ENCODE measurements around the gene MARCKS.
A peak's percentile ranks its signal among the peaks of the same experiment; 100 is the strongest.
"Not testable (repeated sequence)": the region's sequence is repeated elsewhere in the genome, so short reads cannot be mapped to it uniquely, and the experiment has no call there.

Gene MARCKS

DNA sequence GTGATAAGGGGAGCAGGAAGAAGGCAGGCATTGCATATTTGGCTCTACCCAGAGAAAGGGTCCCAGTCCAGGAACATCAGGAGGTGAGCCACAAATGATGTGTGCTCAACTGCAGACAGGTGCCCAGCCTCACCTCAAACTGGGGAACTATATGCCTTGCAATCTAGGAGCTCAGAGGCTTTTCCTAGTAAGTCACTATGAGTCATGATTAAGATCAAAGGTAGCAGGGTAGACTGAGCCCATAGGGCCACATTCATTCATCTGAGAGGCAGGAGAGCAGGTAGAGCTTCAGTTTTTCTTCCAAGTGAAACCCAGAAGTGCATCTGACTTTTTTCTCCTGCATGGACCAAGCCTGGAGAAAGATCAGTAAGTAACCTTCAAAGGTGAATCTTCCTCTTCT, 31.3 kb downstream of the MARCKS start:
- no peak for DNase-seq

DNA sequence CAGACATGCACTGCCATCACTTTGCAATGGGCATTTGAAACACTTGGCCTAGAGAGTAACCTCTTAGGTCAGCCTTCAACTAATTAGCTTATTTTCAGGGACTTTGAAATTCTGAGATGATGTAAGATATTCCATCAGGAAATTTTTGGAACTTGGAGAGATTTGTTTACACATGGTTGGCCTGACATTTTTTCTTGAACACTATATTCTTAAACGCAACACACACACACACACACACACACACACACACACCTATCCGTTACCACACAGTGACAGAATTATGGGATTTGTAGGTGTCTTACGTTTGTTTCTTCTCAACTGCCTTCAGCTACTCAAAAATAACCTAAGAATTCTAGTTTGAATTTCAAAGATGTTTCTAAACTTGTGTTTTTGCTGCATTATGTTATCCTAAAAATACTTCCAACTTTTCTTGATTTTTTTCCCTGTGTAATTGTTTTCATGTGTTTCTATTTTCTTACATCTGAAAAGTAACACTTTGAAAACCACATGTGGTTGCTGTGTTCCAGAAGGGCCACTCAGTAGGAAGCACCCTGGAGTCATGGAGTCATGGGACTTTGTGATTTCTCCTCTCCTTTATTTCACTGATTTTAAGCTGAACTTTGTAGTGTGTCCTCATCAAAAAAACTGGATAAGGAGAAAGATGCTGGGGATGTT, 31.9 kb downstream of the MARCKS start:
- no peak for DNase-seq

DNA sequence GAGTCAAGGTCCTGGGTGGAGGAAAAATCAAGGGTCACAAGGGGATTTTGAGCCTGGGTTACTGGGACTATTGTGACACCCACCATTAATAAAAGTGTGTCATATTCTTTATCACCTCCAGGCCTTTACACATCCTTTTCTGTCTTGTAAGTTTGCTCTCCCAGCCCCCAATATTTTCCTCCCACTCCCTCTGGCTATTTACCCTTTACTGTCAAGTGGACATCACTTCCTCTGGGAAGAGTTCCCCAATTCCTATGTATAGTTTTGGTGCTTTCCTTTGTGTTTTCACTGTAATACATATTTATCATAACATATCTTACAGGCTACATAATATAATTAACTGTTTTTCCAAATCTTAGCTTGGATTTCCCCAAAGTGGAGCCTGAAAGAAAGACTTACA, 36.3 kb downstream of the MARCKS start:
- no peak for DNase-seq

DNA sequence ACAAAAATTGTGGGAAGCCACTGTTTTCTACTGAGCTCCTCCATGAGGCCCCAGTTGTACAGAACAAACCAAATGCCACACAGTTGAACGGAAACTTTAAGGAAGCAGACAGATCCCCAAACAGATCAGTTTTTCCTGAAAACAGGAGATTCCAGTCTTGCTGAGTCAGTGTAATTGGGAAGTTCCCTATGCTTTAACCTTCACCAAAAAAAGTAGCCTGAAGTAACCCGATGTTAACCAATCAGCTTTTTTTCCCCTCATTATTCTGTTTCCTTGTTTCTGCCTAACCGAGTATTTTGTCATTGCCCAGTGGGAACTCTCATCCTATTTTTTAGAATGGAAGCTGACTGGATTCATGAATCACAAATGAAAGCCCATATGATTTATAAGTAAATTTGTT, 36.7 kb downstream of the MARCKS start:
- no peak for DNase-seq

DNA sequence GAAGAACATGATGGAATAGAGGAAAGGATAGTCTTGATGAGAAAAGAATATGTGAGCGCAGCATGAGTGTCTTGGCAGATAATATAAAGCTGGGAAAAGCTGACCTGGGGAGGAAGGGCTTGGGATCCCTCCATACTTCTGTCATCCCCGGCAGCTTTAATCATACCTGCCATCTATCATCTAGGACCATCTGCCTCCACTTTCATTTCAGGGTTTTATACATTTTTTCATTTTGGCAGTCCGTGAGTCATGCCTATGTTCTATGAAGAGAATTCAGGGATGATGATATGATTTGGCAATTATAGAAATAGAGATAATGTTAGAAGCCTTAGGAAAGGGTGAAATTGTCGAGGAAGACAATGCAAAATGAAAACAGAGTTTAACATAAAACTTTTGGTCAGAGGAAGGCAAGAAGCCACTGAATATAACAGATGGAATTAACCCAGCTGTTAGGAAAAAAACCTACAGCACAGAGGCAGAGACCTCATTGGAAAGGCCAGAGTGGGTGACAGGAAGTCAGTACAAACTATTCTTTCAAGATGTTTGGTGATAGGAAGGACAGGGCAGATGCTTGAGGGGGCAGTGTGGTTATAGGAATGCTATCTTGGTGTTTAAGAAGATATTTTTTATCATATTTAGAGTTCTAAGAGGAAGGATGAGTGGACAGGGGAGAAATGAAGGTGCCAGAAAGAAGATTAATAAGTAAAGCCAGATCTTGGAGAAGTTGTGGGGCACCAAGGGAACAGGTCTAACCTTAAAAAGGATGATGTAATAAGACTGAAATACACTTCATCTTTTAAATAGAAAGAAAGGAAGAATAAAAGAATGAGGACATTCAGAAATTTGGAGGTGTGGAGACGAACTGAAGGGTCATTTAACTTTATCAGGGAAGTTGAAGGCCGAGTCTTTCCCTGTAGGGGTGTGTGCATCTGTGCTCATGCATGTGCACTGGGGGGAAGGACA, 37.8 kb downstream of the MARCKS start:
- DNase-seq: no peak

DNA sequence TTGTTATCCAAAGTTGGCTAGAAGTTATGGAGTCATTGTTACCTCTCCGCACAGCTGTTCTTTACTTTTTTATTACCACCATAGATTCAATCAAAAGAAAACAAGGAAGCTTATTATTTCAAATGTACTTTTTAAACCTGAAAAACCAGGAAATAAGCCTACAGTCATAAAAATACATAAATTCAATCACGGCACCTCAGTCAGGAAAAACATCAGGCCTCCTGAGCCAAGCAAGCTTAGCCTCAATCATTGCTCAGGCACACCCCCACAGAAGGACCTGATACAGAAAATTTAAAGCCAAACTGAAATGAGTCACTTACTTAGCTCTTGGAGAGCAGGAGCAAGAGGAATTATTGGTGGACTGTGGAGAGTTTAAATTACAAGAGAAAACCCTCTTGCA, 44.3 kb downstream of the MARCKS start:
- DNase-seq: no peak

DNA sequence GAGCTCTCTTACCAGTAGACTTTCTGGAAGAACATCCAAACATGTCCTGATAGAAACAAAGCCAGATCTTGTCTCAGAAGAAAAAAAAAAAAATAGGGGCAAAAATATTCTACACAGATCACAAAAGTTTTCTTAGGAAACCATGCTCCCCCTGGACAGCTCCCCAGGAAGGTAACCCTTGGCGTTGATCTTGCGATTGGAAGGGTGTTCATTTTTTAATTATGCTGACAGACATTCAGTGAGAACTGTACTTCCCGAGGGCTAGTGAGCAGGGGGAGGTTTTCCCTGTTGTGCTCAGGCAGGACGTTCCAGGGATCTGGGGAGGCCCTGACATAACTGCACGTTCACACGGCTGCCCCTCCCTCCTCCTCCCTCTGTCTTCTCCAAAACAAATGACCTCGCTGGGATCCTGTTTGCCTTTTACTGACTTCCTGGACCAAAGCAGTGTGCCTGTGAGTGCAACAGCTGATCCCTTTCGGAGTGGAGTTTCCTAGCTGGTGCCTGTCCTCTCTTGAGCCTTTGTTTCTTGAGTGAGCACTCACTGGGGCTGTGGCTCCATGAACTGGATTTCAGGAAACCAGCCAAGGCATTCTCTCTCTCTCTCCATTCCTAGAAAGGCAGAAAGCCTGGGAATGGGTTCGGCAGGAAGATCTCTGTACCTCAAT, 46.7 kb downstream of the MARCKS start:
- no peak for DNase-seq

DNA sequence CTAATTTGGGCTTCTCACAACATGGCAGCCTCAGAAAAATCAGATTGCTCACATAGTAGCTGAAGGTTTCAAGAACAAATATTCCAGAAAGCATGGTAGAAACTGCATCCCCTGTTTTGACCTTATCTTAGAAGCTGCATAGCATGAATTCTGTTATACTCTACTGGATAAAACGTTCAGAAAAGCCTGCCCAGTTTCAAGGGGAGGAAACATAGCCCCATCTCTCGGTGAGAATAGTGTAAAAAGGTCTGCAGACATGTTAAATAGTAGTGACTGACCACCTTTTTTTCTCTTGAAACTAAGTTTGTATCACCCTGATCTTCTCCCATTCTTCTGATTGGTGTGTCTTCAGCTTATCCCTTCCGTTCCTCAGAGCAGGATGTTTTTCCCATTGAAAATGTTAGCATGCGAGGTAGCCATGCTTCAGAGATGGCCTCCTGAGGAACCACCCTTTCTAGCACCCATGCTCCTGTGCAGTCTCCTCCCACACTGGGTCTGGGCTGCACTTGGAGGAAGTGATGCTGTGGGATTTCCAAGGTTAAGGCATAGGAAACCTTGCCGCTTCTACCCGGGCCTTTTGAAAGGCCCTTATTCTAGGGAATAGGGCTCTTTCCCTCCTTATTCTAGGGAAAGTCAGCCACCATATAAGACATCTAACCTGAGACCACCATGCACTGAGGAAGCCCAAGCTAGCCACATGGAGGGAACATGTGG, 50.1 kb downstream of the MARCKS start:
- no peak for DNase-seq

DNA sequence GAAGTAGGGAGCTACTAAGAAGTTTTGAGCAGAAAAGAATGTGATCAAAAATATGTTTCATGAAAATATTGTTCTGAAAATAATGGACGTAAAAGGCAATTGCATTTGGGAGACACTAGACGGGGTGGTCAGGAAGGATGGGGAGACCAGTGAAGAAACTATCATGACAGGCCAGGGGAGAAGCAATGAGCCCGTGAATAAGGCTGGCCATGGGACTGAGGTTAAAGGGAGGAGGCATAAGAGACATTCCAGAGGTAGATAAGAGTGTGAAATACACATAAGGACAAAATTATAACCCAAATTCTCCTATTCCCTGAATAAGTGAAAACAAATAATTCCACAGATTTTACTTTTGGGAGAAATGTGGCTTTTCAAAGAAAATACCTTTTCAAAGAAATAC, 51.7 kb downstream of the MARCKS start:
- DNase-seq: no peak

DNA sequence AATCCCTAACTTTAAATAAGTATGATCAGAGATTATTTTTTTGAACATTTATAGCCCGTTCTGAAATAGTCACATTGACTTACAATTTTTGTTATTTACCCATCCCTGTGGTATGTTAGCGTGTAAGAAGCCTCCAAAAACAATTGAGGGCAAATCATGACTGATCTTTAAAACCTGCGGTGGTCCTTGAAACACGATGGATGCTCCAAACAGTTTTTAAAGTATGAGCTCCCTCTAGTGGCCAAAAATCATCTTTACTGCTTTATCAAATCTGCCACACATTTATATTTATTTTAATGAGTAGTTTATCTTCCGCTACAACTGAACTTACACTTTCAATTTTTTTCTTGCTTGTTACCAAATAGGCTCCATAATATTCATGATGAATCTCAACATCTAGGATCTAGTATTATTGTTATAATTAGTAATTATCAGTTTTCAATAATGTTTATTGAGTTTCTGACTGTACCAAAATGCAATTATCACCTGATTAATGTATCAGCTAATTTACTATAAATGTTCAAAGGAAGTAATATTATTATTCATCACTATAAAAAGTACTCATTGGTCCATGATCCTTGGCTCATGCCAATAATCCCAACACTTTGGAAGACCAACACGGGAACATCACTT, 52.2 kb downstream of the MARCKS start:
- DNase-seq: peak; percentile 34

DNA sequence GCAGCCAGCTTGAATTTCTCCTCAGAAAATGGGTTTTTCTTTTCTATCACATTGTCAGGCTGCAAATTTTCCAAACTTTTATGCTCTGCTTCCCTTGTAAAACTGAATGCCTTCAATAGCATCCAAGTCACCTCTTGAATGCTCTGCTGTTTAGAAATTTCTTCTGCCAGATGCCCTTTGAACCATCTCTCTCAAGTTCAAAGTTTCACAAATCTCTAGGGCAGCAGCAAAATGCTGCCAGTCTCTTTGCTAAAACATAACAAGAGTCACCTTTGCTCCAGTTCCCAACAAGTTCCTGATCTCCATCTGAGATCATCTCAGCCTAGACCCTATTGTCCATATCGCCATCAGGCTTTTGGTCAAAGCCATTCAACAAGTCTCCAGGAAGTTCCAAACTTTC, 53.1 kb downstream of the MARCKS start:
- DNase-seq: not testable (repeated sequence)
